Lower leg skin (tissue), 4 donors: ENCODE data around the gene PHGDH. TPM values are rescaled to one million over a fixed set of nuclear protein-coding genes. Genes with fewer than 3 reads are reported as not detected.
A peak's percentile ranks its signal among the peaks of the same experiment; 100 is the strongest.

ENCODE experiments used
- DNase-seq, 2 donors: peaks; one replicate each; pipeline ENCODE4 v3.0.0-alpha.2; 2019; ENCODE audit warnings: low spot score in 2 of 2
- H3K4me3 ChIP-seq: fragments of 200-600 bp; sonication (generic); 2 replicates; pipeline ENCODE4 v1.5.1; 2017; ENCODE audit warnings: mild to moderate bottlenecking, low read depth; ENCODE audit not compliant: poor library complexity, severe bottlenecking
- CTCF ChIP-seq, 3 donors: fragments of 450-650 bp; IDR thresholded peaks; one replicate each; pipeline ENCODE4 v1.5.1; 2016; ENCODE audit warnings: antibody characterized with exemption in 3 of 3, mild to moderate bottlenecking in 3 of 3, moderate library complexity in 2 of 3
- POLR2A ChIP-seq, 2 donors: fragments of 450-650 bp; IDR thresholded peaks; one replicate each; pipeline ENCODE4 v1.6.1; 2016 to 2017; ENCODE audit warnings: antibody characterized with exemption in 2 of 2, mild to moderate bottlenecking in 1 of 2, moderate library complexity in 1 of 2
- WGBS, 2 donors: methylation state at CpG; one replicate each; pipeline ENCODE4 v1.1.5; 2018; 5-methylcytosine and 5-hydroxymethylcytosine counted together
- intact Hi-C: fragments of 100-400 bp; cut with DNase I; formaldehyde crosslinking; loops from one replicate; pipeline ENCODE4 v1.15.0; 2023; ENCODE audit warnings: low total_unique reads
- total RNA-seq, 4 donors: library from RNA; depleted of rRNA; stranded (reverse); fragments of >200 nt; gene quantifications; one replicate each; pipeline ENCODE4 v1.1.0, GENCODE V29; 2016

Gene PHGDH
- total RNA-seq, 4 donors from 2014 or later, result 55.1 to 94.2 (median 73.5) TPM

GRCh38 chr1:119673171-119673940, 38.4 kb upstream of the PHGDH start:
- 92 to 96% methylated on average over 4 of the region's 4 CpGs for WGBS, 2 donors
- DNase-seq, result no peak
- TF ChIP-seq POLR2A (IDR thresholded peaks at IDR 0.05), result no peak
- TF ChIP-seq CTCF (IDR thresholded peaks at IDR 0.05), result no peak
- no peak overlapping the region for H3K4me3 ChIP-seq
- intact Hi-C loops, result no loop called here

GRCh38 chr1:119674111-119674526, 37.6 kb upstream of the PHGDH start:
- no peak for DNase-seq

GRCh38 chr1:119674835-119675289, 36.9 kb upstream of the PHGDH start:
- peak in 1 of 2 donors; percentile 87 for DNase-seq

More at GRCh38 chr1:119674111-119674526, 37.6 kb upstream of the PHGDH start:
- 37 to 71% methylated on average over 4 of the region's 4 CpGs for WGBS, 2 donors
- no peak for TF ChIP-seq CTCF (IDR thresholded peaks at IDR 0.05)
- TF ChIP-seq POLR2A (IDR thresholded peaks at IDR 0.05), result no peak
- intact Hi-C loops, result no loop called here
- no peak overlapping the region for H3K4me3 ChIP-seq

GRCh38 chr1:119675349-119676345, 36.1 kb upstream of the PHGDH start:
- TF ChIP-seq CTCF (IDR thresholded peaks at IDR 0.05), result peak in 1 of 3 donors; percentile 59
- TF ChIP-seq POLR2A (IDR thresholded peaks at IDR 0.05), result no peak
- DNase-seq, result peak; percentile 90 to 95
- H3K4me3 ChIP-seq, result no peak overlapping the region
- intact Hi-C loops, result loop anchor here (5.0 kb wide), 1 partner anchor 63 kb away; no protein-coding TSS in a partner anchor
- 14 to 18% methylated on average over 16 of the region's 16 CpGs for WGBS, 2 donors

More at GRCh38 chr1:119674835-119675289, 36.9 kb upstream of the PHGDH start:
- intact Hi-C loops, result loop anchor here (5.0 kb wide), 1 partner anchor 63 kb away; no protein-coding TSS in a partner anchor
- TF ChIP-seq POLR2A (IDR thresholded peaks at IDR 0.05) (no peak), CTCF (IDR thresholded peaks at IDR 0.05) (no peak)
- H3K4me3 ChIP-seq, result no peak overlapping the region
- WGBS, 2 donors, result 46 to 50% methylated on average over 6 of the region's 6 CpGs

- DNase-seq, result peak in 1 of 2 donors; percentile 32
- TF ChIP-seq POLR2A (IDR thresholded peaks at IDR 0.05) (no peak), CTCF (IDR thresholded peaks at IDR 0.05) (no peak)
- intact Hi-C loops, result loop anchor here (5.0 kb wide), 1 partner anchor 64 kb away; no protein-coding TSS in a partner anchor
- 71 to 85% methylated on average over 8 of the region's 8 CpGs for WGBS, 2 donors
- H3K4me3 ChIP-seq, result no peak overlapping the region
Observed at GRCh38 chr1:119676571-119677206, 35.0 kb upstream of the PHGDH start.
